ENCODE data around the gene CAMTA1.
"Not testable (repeated sequence)": the region's sequence is repeated elsewhere in the genome, so short reads cannot be mapped to it uniquely, and the experiment has no call there.

The CAMTA1 gene

GRCh38 chr1:7406641-7407543 lies 621.6 kb downstream of the CAMTA1 start:
- in situ Hi-C loops (cut with HindIII; ENCODE audit: low pct_ligation_motif_present, low pct_unique_long_range_greater_than_20kb, low sequenced_read_pairs) = no loop called here
- no peak for DNase-seq

DNA sequence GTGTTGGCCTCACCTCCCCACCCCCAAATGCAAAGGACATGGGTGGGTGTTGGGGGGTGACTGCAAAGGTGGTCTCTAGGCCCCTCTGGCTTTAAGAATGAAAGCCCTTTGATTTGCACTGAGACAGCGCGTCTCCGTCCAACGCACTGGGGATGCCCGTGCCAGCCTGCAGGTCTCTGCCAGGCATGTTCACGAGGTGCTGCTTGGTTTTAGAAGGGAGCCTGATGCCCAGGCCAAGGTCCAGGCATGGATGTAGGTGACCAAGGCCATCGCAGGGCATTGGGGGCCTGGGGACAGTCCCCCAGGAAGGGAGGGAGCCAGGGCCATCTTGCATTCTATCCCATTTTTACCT lies 622.3 kb downstream of the CAMTA1 start:
- DNase-seq = no peak
- in situ Hi-C loops (cut with HindIII; ENCODE audit: low pct_ligation_motif_present, low pct_unique_long_range_greater_than_20kb, low sequenced_read_pairs) = no loop called here

GRCh38 chr1:7407980-7408770 lies 622.9 kb downstream of the CAMTA1 start:
- DNase-seq = no peak

GRCh38 chr1:7408771-7409150 lies 623.5 kb downstream of the CAMTA1 start:
- no peak for DNase-seq
- in situ Hi-C loops (cut with HindIII; ENCODE audit: low pct_ligation_motif_present, low pct_unique_long_range_greater_than_20kb, low sequenced_read_pairs) = no loop called here

More at GRCh38 chr1:7407980-7408770, 622.9 kb downstream of the CAMTA1 start:
- in situ Hi-C loops (cut with HindIII; ENCODE audit: low pct_ligation_motif_present, low pct_unique_long_range_greater_than_20kb, low sequenced_read_pairs) = no loop called here

DNA sequence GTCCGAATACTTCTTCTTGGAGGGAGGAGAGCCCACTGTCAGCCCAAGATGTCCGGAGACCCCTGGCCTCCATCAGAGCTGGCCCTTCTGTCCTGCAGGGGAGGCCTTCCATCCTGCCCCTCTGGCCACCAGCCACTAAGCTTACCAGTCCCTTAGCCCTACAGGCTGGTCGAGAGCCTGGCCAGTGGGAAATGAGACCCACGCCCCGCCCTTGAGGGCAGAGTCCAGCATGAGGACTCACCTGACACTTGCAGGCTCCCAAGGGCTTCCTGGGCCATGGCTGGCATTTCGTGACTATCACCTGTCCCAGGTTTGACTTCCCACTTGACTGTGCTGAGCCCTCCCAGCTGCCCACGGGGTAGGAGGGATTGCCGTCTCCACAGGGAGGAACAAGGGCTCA lies 624.0 kb downstream of the CAMTA1 start:
- no peak for DNase-seq
- in situ Hi-C loops (cut with HindIII; ENCODE audit: low pct_ligation_motif_present, low pct_unique_long_range_greater_than_20kb, low sequenced_read_pairs) = no loop called here

GRCh38 chr1:7410156-7410555 lies 624.9 kb downstream of the CAMTA1 start:
- in situ Hi-C loops (cut with HindIII; ENCODE audit: low pct_ligation_motif_present, low pct_unique_long_range_greater_than_20kb, low sequenced_read_pairs) = no loop called here

GRCh38 chr1:7417618-7418017 lies 632.4 kb downstream of the CAMTA1 start:
- in situ Hi-C loops (cut with HindIII; ENCODE audit: low pct_ligation_motif_present, low pct_unique_long_range_greater_than_20kb, low sequenced_read_pairs); DNase-seq: not testable (repeated sequence)

More at GRCh38 chr1:7410156-7410555, 624.9 kb downstream of the CAMTA1 start:
- no peak for DNase-seq

DNA sequence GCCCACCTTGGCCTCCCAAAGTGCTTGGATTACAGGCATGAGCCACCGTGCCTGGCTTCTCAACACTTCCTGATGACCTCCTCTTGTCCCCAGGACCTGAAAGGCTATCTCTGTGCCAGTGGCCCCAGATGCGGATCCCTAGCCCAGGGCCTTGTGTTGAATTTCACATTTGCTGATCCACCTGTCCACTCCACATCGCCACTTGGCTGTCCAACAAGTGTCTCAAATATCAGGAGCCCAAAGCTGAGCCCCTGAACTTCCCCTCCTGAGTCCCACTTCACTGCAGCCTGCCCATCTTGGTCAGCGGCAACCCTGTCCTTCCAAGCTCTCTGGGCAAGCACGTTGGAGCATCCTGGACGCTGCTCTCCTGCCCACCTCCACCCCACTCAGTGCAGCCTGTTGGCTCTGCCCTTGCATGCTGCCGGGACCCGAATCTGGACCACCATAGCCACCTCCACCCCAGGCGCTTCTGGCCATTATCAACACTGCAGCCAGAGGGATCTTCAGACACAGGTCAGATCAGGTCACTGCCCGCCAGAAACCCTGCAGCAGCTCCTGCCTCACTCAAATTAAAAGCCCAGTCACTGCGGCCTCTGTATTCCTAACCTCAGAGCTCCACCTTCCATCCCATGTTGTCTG lies 633.3 kb downstream of the CAMTA1 start:
- DNase-seq = no peak
- in situ Hi-C loops (cut with HindIII; ENCODE audit: low pct_ligation_motif_present, low pct_unique_long_range_greater_than_20kb, low sequenced_read_pairs) = no loop called here

- no peak for DNase-seq
- in situ Hi-C loops (cut with HindIII; ENCODE audit: low pct_ligation_motif_present, low pct_unique_long_range_greater_than_20kb, low sequenced_read_pairs) = no loop called here
Measured at GRCh38 chr1:7420098-7420445, 634.8 kb downstream of the CAMTA1 start.

DNA sequence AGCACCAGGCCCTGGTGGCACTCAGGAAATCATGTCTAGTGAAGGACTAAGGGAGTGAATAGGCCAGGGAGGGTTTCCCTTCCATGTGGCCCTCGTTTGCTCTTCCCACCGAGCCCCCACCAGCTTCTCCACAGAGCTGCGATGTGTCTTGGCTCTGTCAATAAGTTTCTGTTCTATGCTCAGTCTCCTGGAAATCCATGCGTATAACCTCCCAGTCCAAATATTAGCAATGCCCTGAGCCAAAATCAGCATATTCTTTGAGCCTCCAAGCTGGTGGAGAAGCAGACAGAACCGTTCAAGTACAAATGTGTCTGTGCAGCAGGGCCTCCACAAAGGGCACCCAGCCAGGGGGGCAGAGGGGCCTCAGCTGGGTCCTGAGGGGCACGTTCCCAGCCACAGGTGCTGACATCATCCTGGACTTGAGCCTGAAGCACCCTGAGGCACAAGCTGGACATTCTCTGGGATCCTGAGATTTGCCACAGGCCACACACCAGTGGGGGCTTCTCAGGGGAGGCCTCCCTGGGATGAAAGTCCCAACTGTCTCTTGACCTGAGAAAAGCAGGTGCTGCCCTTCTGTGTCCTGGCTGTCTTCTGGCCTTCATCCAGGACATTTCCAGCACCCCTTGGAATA lies 635.3 kb downstream of the CAMTA1 start:
- no peak for DNase-seq
- in situ Hi-C loops (cut with HindIII; ENCODE audit: low pct_ligation_motif_present, low pct_unique_long_range_greater_than_20kb, low sequenced_read_pairs) = no loop called here

GRCh38 chr1:7421471-7422075 lies 636.3 kb downstream of the CAMTA1 start:
- in situ Hi-C loops (cut with HindIII; ENCODE audit: low pct_ligation_motif_present, low pct_unique_long_range_greater_than_20kb, low sequenced_read_pairs) = no loop called here
- no peak for DNase-seq

DNA sequence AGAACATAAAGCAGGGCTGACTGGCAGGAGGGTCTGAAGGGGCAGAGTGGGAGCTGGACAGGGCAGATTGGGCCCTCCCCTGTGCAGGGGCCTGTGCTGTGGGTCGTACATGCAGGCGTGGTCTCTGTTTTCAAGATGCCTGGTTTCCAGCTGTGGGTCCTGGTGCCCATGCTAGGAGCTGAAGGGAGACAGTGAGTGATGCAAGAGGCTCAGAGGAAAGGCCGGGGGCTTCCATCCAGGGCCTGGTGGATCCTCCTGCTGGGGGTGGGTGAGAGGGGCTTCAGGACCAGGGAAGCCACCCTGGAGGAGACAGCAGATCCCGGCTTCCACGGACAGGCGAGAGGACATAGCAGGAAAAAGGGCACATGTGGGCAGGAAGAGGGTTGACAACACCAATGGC lies 636.8 kb downstream of the CAMTA1 start:
- in situ Hi-C loops (cut with HindIII; ENCODE audit: low pct_ligation_motif_present, low pct_unique_long_range_greater_than_20kb, low sequenced_read_pairs) = no loop called here
- DNase-seq = no peak

DNA sequence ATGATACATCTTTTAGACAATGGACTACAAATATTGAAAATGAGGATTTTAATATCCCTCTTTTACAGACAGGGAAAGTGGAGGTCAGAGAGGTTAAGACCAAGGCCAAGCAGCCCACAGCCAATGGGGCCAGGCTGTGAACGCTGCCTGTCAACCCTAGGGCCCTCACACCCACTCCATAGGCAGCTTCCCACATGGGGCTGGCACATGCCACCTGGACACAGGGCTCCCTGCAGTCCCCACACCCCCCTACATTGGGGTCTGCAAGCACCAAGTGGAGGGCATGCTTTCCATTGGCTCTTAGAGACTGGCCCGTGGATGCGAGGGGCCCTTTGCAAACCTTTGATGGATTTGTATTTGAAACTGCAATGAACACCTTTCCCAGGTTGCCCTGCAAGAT lies 637.3 kb downstream of the CAMTA1 start:
- in situ Hi-C loops (cut with HindIII; ENCODE audit: low pct_ligation_motif_present, low pct_unique_long_range_greater_than_20kb, low sequenced_read_pairs) = no loop called here
- no peak for DNase-seq

DNA sequence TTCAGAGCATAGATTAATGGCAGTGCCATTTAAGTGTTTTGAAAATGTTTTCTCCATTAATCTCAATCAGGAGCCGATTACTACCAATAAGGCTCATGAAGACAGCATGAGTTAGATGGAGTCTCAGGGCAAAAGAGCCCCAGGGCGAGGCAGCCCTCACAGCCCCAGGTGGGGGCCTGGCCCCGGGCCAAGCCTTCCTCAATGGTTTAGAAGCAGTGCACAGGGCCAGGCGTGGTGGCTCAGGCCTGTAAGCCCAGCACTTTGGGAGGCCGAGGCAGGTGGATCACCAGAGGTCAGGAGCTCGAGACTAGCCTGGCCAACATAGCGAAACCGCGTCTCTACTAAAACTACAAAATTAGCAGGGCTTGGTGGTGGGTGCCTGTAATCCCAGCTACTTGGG lies 637.7 kb downstream of the CAMTA1 start:
- in situ Hi-C loops (cut with HindIII; ENCODE audit: low pct_ligation_motif_present, low pct_unique_long_range_greater_than_20kb, low sequenced_read_pairs) = no loop called here

GRCh38 chr1:7424352-7424890 lies 639.2 kb downstream of the CAMTA1 start:
- DNase-seq = no peak
- in situ Hi-C loops (cut with HindIII; ENCODE audit: low pct_ligation_motif_present, low pct_unique_long_range_greater_than_20kb, low sequenced_read_pairs) = no loop called here

More for the DNA sequence above, 637.7 kb downstream of the CAMTA1 start:
- no peak for DNase-seq

GRCh38 chr1:7425229-7425628 lies 640.0 kb downstream of the CAMTA1 start:
- in situ Hi-C loops (cut with HindIII; ENCODE audit: low pct_ligation_motif_present, low pct_unique_long_range_greater_than_20kb, low sequenced_read_pairs) = no loop called here
- DNase-seq = no peak

DNA sequence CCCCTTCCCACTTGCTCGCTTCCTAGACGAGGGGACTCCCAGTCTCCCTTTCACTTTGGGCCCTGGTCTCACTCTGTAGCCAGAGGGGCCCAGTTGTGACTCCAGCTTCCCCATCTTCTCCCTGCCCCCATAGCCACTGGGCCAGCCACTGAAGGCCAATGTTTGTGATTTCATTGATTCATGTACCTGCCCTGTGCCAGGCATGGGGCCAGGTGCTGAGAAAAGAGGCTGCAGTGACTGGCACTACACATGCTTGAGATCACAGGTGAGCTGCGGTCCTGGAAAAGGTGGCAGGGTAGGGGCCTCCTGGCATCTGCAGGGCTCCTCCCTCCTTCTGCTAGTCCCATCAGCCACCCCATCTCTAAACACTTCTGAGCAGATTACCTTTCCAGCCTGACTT lies 640.5 kb downstream of the CAMTA1 start:
- in situ Hi-C loops (cut with HindIII; ENCODE audit: low pct_ligation_motif_present, low pct_unique_long_range_greater_than_20kb, low sequenced_read_pairs) = no loop called here
- DNase-seq = no peak
